Keratinocyte (primary cell): ENCODE measurements around the gene ARL15. TPM values are rescaled to one million over a fixed set of nuclear protein-coding genes. Genes with fewer than 3 reads are reported as not detected.
A peak's percentile ranks its signal among the peaks of the same experiment; 100 is the strongest.

Experiments used
- DNase-seq: peaks from one replicate; pipeline ENCODE4 v3.0.0-alpha.2; 2011; ENCODE audit warnings: low read depth, missing footprints, low spot score
- FAIRE-seq: peaks from 2 replicates; lab custom pipeline; 2011; peaks lifted over from hg19 to GRCh38; lab: Jason Lieb, UNC
- H2AFZ ChIP-seq: 2 replicates; pipeline ENCODE4 v1.6.0; 2012; ENCODE audit warnings: low read length, control low read depth, inconsistent platforms; ENCODE audit not compliant: control insufficient read depth
- H3K27ac ChIP-seq: 2 replicates; pipeline ENCODE4 v1.5.1; 2011; ENCODE audit warnings: low read length; ENCODE audit not compliant: control insufficient read depth, insufficient read depth
- H3K27me3 ChIP-seq: 3 replicates; pipeline ENCODE4 v1.6.0; 2011; ENCODE audit warnings: low read length; ENCODE audit not compliant: control insufficient read depth, insufficient read depth; ENCODE audit errors: extremely low read depth
- H3K36me3 ChIP-seq, 2 experiments: 2 replicates in 1 of 2; 3 replicates in 1 of 2; pipeline ENCODE4 v1.5.1; 2011; ENCODE audit warnings: low read length in 2 of 2, mild to moderate bottlenecking in 1 of 2; ENCODE audit not compliant: control insufficient read depth in 2 of 2, insufficient read depth in 2 of 2; ENCODE audit errors: extremely low read depth in 1 of 2
- H3K4me1 ChIP-seq: 3 replicates; pipeline ENCODE4 v1.5.1; 2011; ENCODE audit warnings: low read length; ENCODE audit not compliant: control insufficient read depth, insufficient read depth; ENCODE audit errors: extremely low read depth
- H3K4me2 ChIP-seq: 3 replicates; pipeline ENCODE4 v1.6.0; 2011; ENCODE audit warnings: low read depth, low read length; ENCODE audit not compliant: control insufficient read depth, insufficient read depth; ENCODE audit errors: extremely low read depth
- H3K4me3 ChIP-seq, 3 experiments: fragments of 200-600 bp in 1 of 3; sonication (generic) in 1 of 3; 2 replicates in 2 of 3; 3 replicates in 1 of 3; pipeline ENCODE4 v1.5.1; 2011 to 2016; ENCODE audit warnings: low read length in 3 of 3, mild to moderate bottlenecking in 3 of 3, control low read depth in 2 of 3, inconsistent platforms in 1 of 3, low read depth in 1 of 3, mixed read lengths in 1 of 3, mixed run types in 1 of 3, moderate library complexity in 1 of 3; ENCODE audit not compliant: control insufficient read depth in 2 of 3, insufficient read depth in 2 of 3; ENCODE audit errors: extremely low read depth in 1 of 3
- H3K79me2 ChIP-seq: 2 replicates; pipeline ENCODE4 v1.6.0; 2012; ENCODE audit warnings: low read length; ENCODE audit not compliant: control insufficient read depth, insufficient read depth
- H3K9ac ChIP-seq: 3 replicates; pipeline ENCODE4 v1.6.0; 2011; ENCODE audit warnings: low read length; ENCODE audit not compliant: control insufficient read depth, insufficient read depth; ENCODE audit errors: extremely low read depth
- H3K9me1 ChIP-seq: 3 replicates; pipeline ENCODE4 v1.6.0; 2011; ENCODE audit warnings: low read length; ENCODE audit not compliant: control insufficient read depth, insufficient read depth; ENCODE audit errors: extremely low read depth
- H3K9me3 ChIP-seq: 2 replicates; pipeline ENCODE4 v1.5.1; 2012; ENCODE audit warnings: low read depth, low read length; ENCODE audit not compliant: control insufficient read depth
- H4K20me1 ChIP-seq: 3 replicates; pipeline ENCODE4 v1.6.0; 2011; ENCODE audit warnings: low read length; ENCODE audit not compliant: control insufficient read depth, insufficient read depth; ENCODE audit errors: extremely low read depth
- EZH2 ChIP-seq: IDR thresholded peaks from one replicate; pipeline ENCODE4 v1.6.1; 2012; ENCODE audit warnings: inconsistent platforms, mild to moderate bottlenecking, low read length, moderate library complexity
- dilution Hi-C: fragments of 300-500 bp; cut with MboI; formaldehyde crosslinking; loops from one replicate; pipeline ENCODE4 v1.7.0; 2020; ENCODE audit warnings: low sequenced_read_pairs; ENCODE audit not compliant: extremely low pct_ligation_motif_present
- polyA plus RNA-seq, 5 experiments: library from polyadenylated mRNA; depleted of rRNA in 3 of 5; stranded (reverse) in 3 of 5; stranded (forward) in 1 of 5; unstranded in 1 of 5; fragments of >200 nt; gene quantifications; 1 replicate in 1 of 5; 2 replicates in 3 of 5; 3 replicates in 1 of 5; pipeline versions ENCODE4 v1.2.1 to v1.2.3, GENCODE V29; 2011 to 2012; ENCODE audit warnings: missing spikeins in 2 of 5, low read depth in 1 of 5, low replicate concordance in 1 of 5
- TF ChIP-seq, protein P1 (sequence below), 3 experiments: IDR thresholded peaks in 1 of 3; conservative IDR thresholded peaks in 1 of 3; optimal IDR thresholded peaks in 1 of 3; 2 replicates in 2 of 3; 3 replicates in 1 of 3; pipeline versions ENCODE3 to v1.5.1; 2011; ENCODE audit warnings: low read length in 3 of 3, mild to moderate bottlenecking in 3 of 3, moderate library complexity in 2 of 3, control low read depth in 1 of 3, inconsistent platforms in 1 of 3; ENCODE audit not compliant: insufficient read depth in 2 of 3; ENCODE audit errors: extremely low read depth in 1 of 3

ARL15 gene
- polyA plus RNA-seq, 1 donor (not counting 4 experiments of a cell fraction or from before 2014, with no cell fraction given): 19.7 TPM

DNA sequence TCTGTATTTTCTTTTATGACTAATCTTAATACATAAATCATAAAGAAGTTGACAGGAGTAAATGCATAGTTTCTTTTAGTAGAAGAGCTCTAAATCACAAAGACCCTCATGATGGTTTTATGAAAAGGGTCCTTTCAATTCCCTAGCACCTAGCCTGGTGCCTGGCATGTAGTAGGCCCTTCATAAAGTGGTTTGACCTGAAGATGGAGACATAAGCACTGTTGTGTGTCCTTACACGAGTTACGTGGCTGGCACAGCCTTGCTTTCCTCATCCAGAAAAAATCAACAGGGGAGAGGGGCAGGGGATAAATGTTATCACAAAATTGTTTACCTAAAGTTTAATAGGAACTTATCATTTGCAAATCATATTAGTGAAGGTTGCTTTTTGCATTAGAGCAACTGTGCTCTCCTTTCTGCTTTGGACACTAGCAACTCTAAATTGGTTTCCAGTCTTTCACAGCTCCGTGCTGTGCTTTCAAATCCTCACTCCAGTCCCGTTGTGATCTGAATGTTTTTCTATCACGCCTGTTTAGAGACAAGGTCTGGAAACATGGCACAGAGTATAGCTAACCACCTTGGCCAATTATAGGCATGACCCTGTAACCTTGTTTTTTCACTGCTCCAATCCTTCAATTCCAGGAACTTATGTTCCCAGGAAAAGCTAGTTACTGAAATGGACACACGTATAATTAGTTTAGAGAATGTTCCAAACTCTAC is 55.7 kb downstream of the ARL15 start:
- no peak overlapping the region for H3K27ac ChIP-seq
- no peaks in the 10 kb centered on the region for H3K36me3 ChIP-seq
- peaks cover 6% of the 10 kb centered on the region for H4K20me1 ChIP-seq
- no peaks in the 10 kb centered on the region for H3K27me3 ChIP-seq
- no peaks in the 10 kb centered on the region for H3K9me1 ChIP-seq
- peaks cover 24% of the 10 kb centered on the region for H3K4me1 ChIP-seq
- H3K79me2 ChIP-seq: no peaks in the 10 kb centered on the region
- no peak for TF ChIP-seq EZH2
- TF ChIP-seq, protein P1, sequence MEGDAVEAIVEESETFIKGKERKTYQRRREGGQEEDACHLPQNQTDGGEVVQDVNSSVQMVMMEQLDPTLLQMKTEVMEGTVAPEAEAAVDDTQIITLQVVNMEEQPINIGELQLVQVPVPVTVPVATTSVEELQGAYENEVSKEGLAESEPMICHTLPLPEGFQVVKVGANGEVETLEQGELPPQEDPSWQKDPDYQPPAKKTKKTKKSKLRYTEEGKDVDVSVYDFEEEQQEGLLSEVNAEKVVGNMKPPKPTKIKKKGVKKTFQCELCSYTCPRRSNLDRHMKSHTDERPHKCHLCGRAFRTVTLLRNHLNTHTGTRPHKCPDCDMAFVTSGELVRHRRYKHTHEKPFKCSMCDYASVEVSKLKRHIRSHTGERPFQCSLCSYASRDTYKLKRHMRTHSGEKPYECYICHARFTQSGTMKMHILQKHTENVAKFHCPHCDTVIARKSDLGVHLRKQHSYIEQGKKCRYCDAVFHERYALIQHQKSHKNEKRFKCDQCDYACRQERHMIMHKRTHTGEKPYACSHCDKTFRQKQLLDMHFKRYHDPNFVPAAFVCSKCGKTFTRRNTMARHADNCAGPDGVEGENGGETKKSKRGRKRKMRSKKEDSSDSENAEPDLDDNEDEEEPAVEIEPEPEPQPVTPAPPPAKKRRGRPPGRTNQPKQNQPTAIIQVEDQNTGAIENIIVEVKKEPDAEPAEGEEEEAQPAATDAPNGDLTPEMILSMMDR (optimal IDR thresholded peaks at IDR 0.05 in 1 of 3, IDR thresholded peaks at IDR 0.05 in 1 of 3, conservative IDR thresholded peaks at IDR 0.05 in 1 of 3; ENCODE audit: extremely low read depth in 1 of 3, insufficient read depth in 2 of 3, low read length in 3 of 3): peak in 2 of 3 experiments; percentile 9 to 51
- H2AFZ ChIP-seq: no peak overlapping the region
- no peak overlapping the region for H3K4me2 ChIP-seq
- no peak for DNase-seq
- no peak overlapping the region for H3K4me3 ChIP-seq
- dilution Hi-C loops: no loop called here
- H3K9me3 ChIP-seq: no peaks in the 10 kb centered on the region
- no peak overlapping the region for H3K9ac ChIP-seq
- FAIRE-seq: no peak

DNA sequence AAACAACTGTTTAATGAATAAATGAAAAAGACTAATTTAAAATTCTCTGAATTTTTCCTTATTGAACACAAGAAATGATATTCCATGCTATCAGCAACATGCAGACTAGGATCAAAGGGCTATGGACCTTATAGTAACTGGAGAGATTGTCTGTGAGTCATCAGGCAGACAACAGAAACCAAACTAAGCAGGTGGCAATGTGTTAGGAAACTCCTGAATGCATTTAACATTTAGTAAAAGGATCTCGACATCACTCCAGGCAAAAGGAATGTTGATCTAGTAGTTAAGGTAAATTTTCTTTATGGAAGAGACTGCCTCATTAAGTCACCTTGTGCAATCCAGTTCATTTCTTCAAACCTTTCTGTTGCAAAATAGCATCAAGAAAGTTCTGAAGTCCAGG is 58.4 kb downstream of the ARL15 start:
- FAIRE-seq (peak; percentile 69), DNase-seq (no peak)
- dilution Hi-C loops: no loop called here

More for the DNA sequence above, 58.4 kb downstream of the ARL15 start:
- TF ChIP-seq EZH2: no peak
- TF ChIP-seq, protein P1 (optimal IDR thresholded peaks at IDR 0.05 in 1 of 3, IDR thresholded peaks at IDR 0.05 in 1 of 3, conservative IDR thresholded peaks at IDR 0.05 in 1 of 3; ENCODE audit: extremely low read depth in 1 of 3, insufficient read depth in 2 of 3, low read length in 3 of 3): no peak
- Histone ChIP-seq H3K9me1 (no peaks in the 10 kb centered on the region), H3K36me3 (no peaks in the 10 kb centered on the region), H3K79me2 (no peaks in the 10 kb centered on the region), H3K9me3 (no peaks in the 10 kb centered on the region), H3K27me3 (no peaks in the 10 kb centered on the region), H3K9ac (no peak overlapping the region), H3K4me2 (no peak overlapping the region), H2AFZ (no peak overlapping the region), H4K20me1 (no peaks in the 10 kb centered on the region), H3K27ac (no peak overlapping the region), H3K4me3 (no peak overlapping the region), H3K4me1 (no peaks in the 10 kb centered on the region)
